Calu3 (cell line): Measurements from ENCODE around the gene B2M. TPM values are rescaled to one million over a fixed set of nuclear protein-coding genes. Genes with fewer than 3 reads are reported as not detected.

Experiments used
- BruUV-seq: library from RNA; stranded (reverse); fragments of 400-500 nt; replicated peaks from 2 replicates; lab custom pipeline; 2021; lab: Mats Ljungman, UMichigan
- CTCF ChIA-PET: fragments of 300-600 bp; sonication (Branson Sonifier 250); formaldehyde crosslinking; loops from one replicate; lab custom pipeline; 2022; ENCODE audit warnings: antibody characterized with exemption; lab: Charles Lee
- DNase-seq: peaks from one replicate; pipeline ENCODE4 v3.0.0; 2022
- H3K27ac Mint-ChIP-seq: one replicate; pipeline ENCODE4 v1.8.0; 2022; ENCODE audit warnings: mixed read lengths; ENCODE audit not compliant: unreplicated experiment
- H3K27me3 Mint-ChIP-seq: one replicate; pipeline ENCODE4 v1.8.0; 2022; ENCODE audit warnings: mixed read lengths; ENCODE audit not compliant: unreplicated experiment
- H3K36me3 Mint-ChIP-seq: one replicate; pipeline ENCODE4 v1.8.0; 2022; ENCODE audit warnings: mild to moderate bottlenecking, moderate library complexity, mixed read lengths; ENCODE audit not compliant: insufficient read depth, unreplicated experiment
- H3K4me1 Mint-ChIP-seq: one replicate; pipeline ENCODE4 v1.8.0; 2022; ENCODE audit warnings: mild to moderate bottlenecking, low read depth, mixed read lengths; ENCODE audit not compliant: unreplicated experiment
- H3K4me3 Mint-ChIP-seq: one replicate; pipeline ENCODE4 v1.8.0; 2022; ENCODE audit warnings: mild to moderate bottlenecking, low read depth, moderate library complexity, mixed read lengths; ENCODE audit not compliant: unreplicated experiment
- H3K9me3 Mint-ChIP-seq: one replicate; pipeline ENCODE4 v1.8.0; 2022; ENCODE audit warnings: low read depth, mixed read lengths; ENCODE audit not compliant: unreplicated experiment
- intact Hi-C: fragments of 100-400 bp; cut with micrococcal nuclease; formaldehyde crosslinking; loops from one replicate; pipeline ENCODE4 v1.10.0; 2022; ENCODE audit not compliant: unreplicated experiment
- total RNA-seq: library from RNA; stranded (reverse); gene quantifications from 2 replicates; pipeline ENCODE4 v1.2.3, GENCODE V29; 2022
- TF ChIP-seq, protein P1 (sequence below): fragments of 200-600 bp; IDR thresholded peaks from one replicate; pipeline ENCODE4 v1.8.0; 2022; ENCODE audit warnings: antibody characterized with exemption; ENCODE audit not compliant: unreplicated experiment

The B2M gene
- total RNA-seq, 1 experiment from 2014 or later: 1,002 TPM

- intact Hi-C loops: no loop called here
- CTCF ChIA-PET: no interaction called here
- no peak overlapping the region for H3K27ac Mint-ChIP-seq
Measured at GRCh38 chr15:44670087-44670950, 41.0 kb upstream of the B2M start.

DNA sequence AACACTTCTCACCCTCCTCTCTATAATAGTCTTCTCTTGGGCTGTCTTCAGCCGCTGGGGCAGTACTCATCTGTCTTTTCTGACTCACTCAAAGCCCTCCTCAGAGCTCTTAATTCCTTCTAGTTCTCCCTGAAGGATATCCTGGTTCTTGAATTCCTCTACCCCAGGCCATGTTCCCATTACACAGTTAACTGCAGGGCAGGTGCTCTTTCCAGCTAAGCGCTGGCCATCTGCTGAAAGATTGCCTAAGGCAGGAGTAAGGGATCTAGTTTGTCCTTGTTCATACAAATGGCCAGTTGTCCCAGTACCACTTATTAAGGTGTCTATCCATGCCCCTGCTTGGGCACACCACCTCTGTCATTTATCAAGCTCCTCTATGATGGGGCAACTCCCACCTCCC, 37.7 kb upstream of the B2M start:
- no TSS peak for BruUV-seq
- Mint-ChIP-seq H3K9me3 (no peaks in the 10 kb centered on the region), H3K4me1 (no peaks in the 10 kb centered on the region), H3K36me3 (no peaks in the 10 kb centered on the region), H3K4me3 (no peak overlapping the region), H3K27ac (no peak overlapping the region), H3K27me3 (no peaks in the 10 kb centered on the region)
- no peak for DNase-seq
- CTCF ChIA-PET: no interaction called here
- intact Hi-C loops: no loop called here
- TF ChIP-seq, protein P1, sequence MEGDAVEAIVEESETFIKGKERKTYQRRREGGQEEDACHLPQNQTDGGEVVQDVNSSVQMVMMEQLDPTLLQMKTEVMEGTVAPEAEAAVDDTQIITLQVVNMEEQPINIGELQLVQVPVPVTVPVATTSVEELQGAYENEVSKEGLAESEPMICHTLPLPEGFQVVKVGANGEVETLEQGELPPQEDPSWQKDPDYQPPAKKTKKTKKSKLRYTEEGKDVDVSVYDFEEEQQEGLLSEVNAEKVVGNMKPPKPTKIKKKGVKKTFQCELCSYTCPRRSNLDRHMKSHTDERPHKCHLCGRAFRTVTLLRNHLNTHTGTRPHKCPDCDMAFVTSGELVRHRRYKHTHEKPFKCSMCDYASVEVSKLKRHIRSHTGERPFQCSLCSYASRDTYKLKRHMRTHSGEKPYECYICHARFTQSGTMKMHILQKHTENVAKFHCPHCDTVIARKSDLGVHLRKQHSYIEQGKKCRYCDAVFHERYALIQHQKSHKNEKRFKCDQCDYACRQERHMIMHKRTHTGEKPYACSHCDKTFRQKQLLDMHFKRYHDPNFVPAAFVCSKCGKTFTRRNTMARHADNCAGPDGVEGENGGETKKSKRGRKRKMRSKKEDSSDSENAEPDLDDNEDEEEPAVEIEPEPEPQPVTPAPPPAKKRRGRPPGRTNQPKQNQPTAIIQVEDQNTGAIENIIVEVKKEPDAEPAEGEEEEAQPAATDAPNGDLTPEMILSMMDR: no peak

More at GRCh38 chr15:44670087-44670950, 41.0 kb upstream of the B2M start:
- BruUV-seq: no TSS peak
- TF ChIP-seq, protein P1: no peak
- no peaks in the 10 kb centered on the region for H3K27me3 Mint-ChIP-seq
- H3K4me1 Mint-ChIP-seq: no peaks in the 10 kb centered on the region
- DNase-seq: no peak
- H3K9me3 Mint-ChIP-seq: no peaks in the 10 kb centered on the region
- no peaks in the 10 kb centered on the region for H3K36me3 Mint-ChIP-seq
- no peak overlapping the region for H3K4me3 Mint-ChIP-seq

DNA sequence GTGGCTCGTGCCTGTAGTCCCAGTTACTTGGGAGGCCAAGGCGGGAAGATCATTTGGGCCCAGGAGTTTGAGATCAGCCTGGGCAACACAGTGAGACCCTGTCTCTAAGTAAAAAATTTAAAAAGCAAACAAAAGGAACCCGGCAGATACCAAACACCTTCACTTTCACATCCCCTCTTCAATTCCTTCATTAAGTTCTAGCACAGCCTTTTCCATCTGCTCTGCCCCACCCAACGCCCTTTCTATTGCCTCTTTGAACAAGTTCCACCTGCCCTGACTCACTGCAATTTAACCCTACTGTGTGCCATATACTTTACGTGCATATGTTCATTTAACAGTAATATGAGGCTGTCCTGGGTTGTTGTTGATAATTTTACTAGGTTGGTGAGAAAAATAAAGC, 35.4 kb upstream of the B2M start:
- H3K36me3 Mint-ChIP-seq: no peaks in the 10 kb centered on the region
- no peaks in the 10 kb centered on the region for H3K4me1 Mint-ChIP-seq
- TF ChIP-seq, protein P1: no peak
- no TSS peak for BruUV-seq
- intact Hi-C loops: no loop called here
- no peaks in the 10 kb centered on the region for H3K9me3 Mint-ChIP-seq
- H3K27ac Mint-ChIP-seq: no peak overlapping the region
- CTCF ChIA-PET: no interaction called here
- DNase-seq: no peak
- H3K4me3 Mint-ChIP-seq: no peak overlapping the region
- no peaks in the 10 kb centered on the region for H3K27me3 Mint-ChIP-seq

GRCh38 chr15:44676676-44677075, 34.6 kb upstream of the B2M start:
- TF ChIP-seq, protein P1: no peak

More at GRCh38 chr15:44676676-44677075, 34.6 kb upstream of the B2M start:
- intact Hi-C loops: no loop called here
- DNase-seq: no peak
- no TSS peak for BruUV-seq
- H3K4me1 Mint-ChIP-seq: no peaks in the 10 kb centered on the region
- no peaks in the 10 kb centered on the region for H3K36me3 Mint-ChIP-seq
- no peaks in the 10 kb centered on the region for H3K27me3 Mint-ChIP-seq
- H3K27ac Mint-ChIP-seq: no peak overlapping the region
- no peaks in the 10 kb centered on the region for H3K9me3 Mint-ChIP-seq
- no peak overlapping the region for H3K4me3 Mint-ChIP-seq
- CTCF ChIA-PET: no interaction called here
